Measurements from ENCODE around the gene TSC22D2. TPM values are rescaled to one million over a fixed set of nuclear protein-coding genes. Genes with fewer than 3 reads are reported as not detected.

TSC22D2 gene
- total RNA-seq, 1 experiment from 2014 or later: 26.5 TPM

- peaks cover 0 to 7% of the 10 kb centered on the region in 2 experiments; a peak in 1 of 4 replicates for H3K4me1 Mint-ChIP-seq
- Histone ChIP-seq H4K5ac (ENCODE audit: insufficient read length, low read depth, low read length) (no peak overlapping the region), H2AFZ (ENCODE audit: low read length) (no peak overlapping the region), H3K18ac (ENCODE audit: insufficient read length, low read depth, low read length) (no peak overlapping the region), H2BK12ac (ENCODE audit: insufficient read length, low read depth, low read length) (no peak overlapping the region), H3K4me1 (ENCODE audit: insufficient read depth, low read length) (no peaks in the 10 kb centered on the region; the same call in 1 of the 2 replicates), H3K56ac (ENCODE audit: insufficient read length, low read depth, low read length) (no peak overlapping the region), H3K4me2 (ENCODE audit: insufficient read depth, insufficient read length, low read length) (no peak overlapping the region), H3T11ph (ENCODE audit: low read length) (no peak overlapping the region), H3K23me2 (ENCODE audit: insufficient read length, low read depth, low read length, poor library complexity, severe bottlenecking) (no peaks in the 10 kb centered on the region), H3K23ac (ENCODE audit: insufficient read length, low read depth, low read length) (no peak overlapping the region), H3K9ac (ENCODE audit: extremely low read depth, insufficient read length, low read length) (no peak overlapping the region), H3K9me3 (ENCODE audit: control insufficient read depth, low read depth, low read length) (no peaks in the 10 kb centered on the region), H2BK15ac (ENCODE audit: low read depth, low read length) (no peak overlapping the region), H3K14ac (ENCODE audit: insufficient read depth, low read length) (no peak overlapping the region), H2AK5ac (ENCODE audit: insufficient read length, low read length) (no peak overlapping the region), H3K79me1 (ENCODE audit: insufficient read depth, low read depth, low read length, poor library complexity, severe bottlenecking) (no peaks in the 10 kb centered on the region), H2BK5ac (ENCODE audit: insufficient read length, low read length) (no peak overlapping the region), H2BK20ac (ENCODE audit: low read depth, low read length, poor library complexity, severe bottlenecking) (no peak overlapping the region), H3K4ac (ENCODE audit: low read depth, low read length) (no peak overlapping the region), H4K8ac (replicated peaks; ENCODE audit: insufficient read length, low read depth, low read length) (no peak overlapping the region), H4K20me1 (ENCODE audit: control insufficient read depth, insufficient read depth, insufficient read length) (no peaks in the 10 kb centered on the region), H2BK120ac (ENCODE audit: low read depth, low read length, poor library complexity, severe bottlenecking) (no peak overlapping the region), H3K27ac (ENCODE audit: insufficient read length, low read depth, low read length) (no peak overlapping the region), H3K27me3 (ENCODE audit: insufficient read depth, low read length) (no peaks in the 10 kb centered on the region), H4K91ac (ENCODE audit: insufficient read length, low read depth, low read length) (no peak overlapping the region), H3K79me2 (ENCODE audit: insufficient read depth, low read length) (no peaks in the 10 kb centered on the region)
- no peak for TF ChIP-seq CTCF (conservative IDR thresholded peaks at IDR 0.05)
- H3K9me3 Mint-ChIP-seq: peaks cover 10 to 15% of the 10 kb centered on the region in 2 experiments
- peaks cover 0 to 15% (median 7%) of the 10 kb centered on the region in 3 experiments; a peak in 4 of 7 replicates for H3K36me3 Mint-ChIP-seq (ENCODE audit: insufficient read depth in 1 of 3, low read depth in 3 of 3)
- H3K4me3 Mint-ChIP-seq: no peak overlapping the region
- H3K27me3 Mint-ChIP-seq (ENCODE audit: low read depth): no peaks in the 10 kb centered on the region
- peak overlapping the region in 1 of 3 experiments; percentile 13; a peak in 1 of 7 replicates for H3K27ac Mint-ChIP-seq
- DNase-seq: no peak
These were observed 75.1 kb downstream of the TSC22D2 start for GRCh38 chr3:150483226-150483625.

All from H9 (cell line).